Activated CD4-positive, alpha-beta memory T cell treated with anti-CD3 and anti-CD28 coated beads for 36 hours (primary cell): ENCODE data around the gene DDX25. TPM values are rescaled to one million over a fixed set of nuclear protein-coding genes. Genes with fewer than 3 reads are reported as not detected.

ENCODE experiments used
- CTCF ChIA-PET: fragments of 350-600 bp; sonication (Branson Sonifier 250); formaldehyde crosslinking; loops from one replicate; lab custom pipeline; 2021; ENCODE audit warnings: antibody characterized with exemption, inconsistent platforms; lab: Charles Lee
- POLR2A ChIA-PET: fragments of 350-600 bp; sonication (Branson Sonifier 250); formaldehyde crosslinking; loops from one replicate; lab custom pipeline; 2021; ENCODE audit warnings: antibody characterized with exemption; lab: Charles Lee
- DNase-seq: peaks from one replicate; pipeline ENCODE4 v3.0.0-alpha.2; 2020
- H3K27ac Mint-ChIP-seq: one replicate; pipeline ENCODE4 v1.8.0; 2021; ENCODE audit warnings: mixed read lengths
- H3K27me3 Mint-ChIP-seq: one replicate; pipeline ENCODE4 v1.8.0; 2021; ENCODE audit warnings: mixed read lengths
- H3K36me3 Mint-ChIP-seq: one replicate; pipeline ENCODE4 v1.8.0; 2021; ENCODE audit warnings: mixed read lengths
- H3K4me1 Mint-ChIP-seq: one replicate; pipeline ENCODE4 v1.8.0; 2021; ENCODE audit warnings: low read depth, mixed read lengths
- H3K4me3 Mint-ChIP-seq: one replicate; pipeline ENCODE4 v1.8.0; 2021; ENCODE audit warnings: mild to moderate bottlenecking, mixed read lengths
- H3K9me3 Mint-ChIP-seq: one replicate; pipeline ENCODE4 v1.8.0; 2021; ENCODE audit warnings: mixed read lengths
- intact Hi-C: fragments of 100-400 bp; cut with micrococcal nuclease; formaldehyde crosslinking; loops from one replicate; pipeline ENCODE4 v1.15.1; 2023
- total RNA-seq, 2 experiments: library from RNA; stranded (reverse); gene quantifications; one replicate each; pipeline ENCODE4 v1.2.3, GENCODE V29; 2021

Gene DDX25
- total RNA-seq, 2 experiments from 2014 or later, result not detected

DNA sequence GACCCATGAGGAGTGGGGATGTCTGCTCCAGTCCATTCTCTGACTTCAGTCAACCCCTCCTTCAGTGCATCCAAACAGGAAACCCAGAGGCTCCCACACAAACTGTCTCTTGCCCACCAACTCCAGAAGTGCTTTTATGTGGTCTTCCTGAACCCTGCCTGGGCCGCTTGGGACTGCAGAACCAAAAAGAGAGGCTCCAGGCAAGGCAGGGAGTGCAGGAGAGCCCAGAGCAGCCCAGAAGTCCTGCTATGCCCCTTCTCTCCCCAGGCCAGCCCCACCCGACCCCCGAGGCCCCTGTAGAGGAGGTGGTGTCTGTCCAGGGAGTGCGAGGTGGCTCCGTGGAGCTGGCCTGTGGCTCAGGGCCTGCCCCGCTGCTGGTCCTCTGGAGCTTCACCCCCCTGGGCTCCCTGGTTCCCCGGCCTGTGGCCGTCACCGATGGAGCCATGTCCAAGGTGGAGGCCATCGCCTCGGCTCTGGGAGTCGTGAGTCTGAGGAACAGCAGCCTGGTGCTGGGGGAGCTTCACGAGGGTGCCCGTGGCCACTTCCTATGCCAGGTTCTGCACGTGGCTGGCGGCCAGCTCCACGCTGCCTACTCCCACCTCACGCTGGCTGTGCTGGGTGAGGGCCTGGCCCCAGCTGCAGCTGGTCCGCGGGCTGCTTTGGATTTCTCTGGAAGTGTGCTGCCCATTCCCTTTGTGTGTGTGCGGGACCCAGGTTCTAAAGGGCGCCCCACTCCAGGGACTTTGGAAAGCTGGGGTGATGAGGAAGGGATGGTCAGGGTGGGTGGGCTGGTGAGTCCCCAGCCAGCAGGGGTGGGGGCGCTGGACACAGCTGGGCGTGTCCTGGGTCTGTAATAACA, 43.3 kb downstream of the DDX25 start:
- Mint-ChIP-seq H3K27ac (no peak overlapping the region), H3K27me3 (peaks cover 5% of the 10 kb centered on the region), H3K36me3 (no peaks in the 10 kb centered on the region), H3K4me3 (no peak overlapping the region), H3K4me1 (no peaks in the 10 kb centered on the region), H3K9me3 (no peaks in the 10 kb centered on the region)
- intact Hi-C loops, result no loop called here
- ChIA-PET POLR2A (no interaction called here), CTCF (no interaction called here)
- DNase-seq, result no peak

DNA sequence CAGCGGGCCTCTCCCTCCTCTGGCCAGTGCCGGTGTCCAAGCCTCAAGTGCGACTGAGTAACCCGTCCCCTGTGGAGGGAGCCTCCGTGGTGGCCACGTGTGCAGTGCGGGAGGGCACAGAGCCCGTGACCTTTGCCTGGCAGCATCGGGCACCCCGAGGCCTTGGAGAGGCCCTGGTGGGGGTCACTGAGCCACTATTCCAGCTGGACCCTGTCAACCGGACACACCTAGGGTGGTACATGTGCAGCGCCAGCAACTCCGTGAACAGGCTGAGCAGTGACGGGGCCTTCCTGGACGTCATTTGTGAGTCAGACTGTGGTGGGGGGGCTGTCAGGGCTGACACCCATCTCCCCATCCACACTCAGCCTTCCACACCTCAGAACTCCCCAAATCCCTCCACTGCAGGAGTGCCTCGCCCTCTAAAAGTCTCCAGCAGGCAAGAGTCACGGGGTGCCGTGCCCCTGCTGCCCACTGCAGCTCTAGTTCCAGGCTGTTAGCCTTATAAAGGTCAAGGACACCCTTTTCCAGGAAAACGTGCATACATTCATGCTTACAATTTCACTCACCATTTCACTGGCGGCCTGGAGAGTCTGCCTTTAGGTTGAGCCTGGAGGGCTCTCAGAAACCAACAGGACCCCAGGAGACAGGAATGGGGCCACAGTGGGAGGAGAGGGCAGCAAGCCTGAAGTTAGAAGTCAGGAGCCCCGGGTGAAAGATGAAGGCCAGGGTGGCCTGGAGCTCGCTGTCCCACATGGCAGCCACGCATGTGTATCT, 44.2 kb downstream of the DDX25 start:
- POLR2A ChIA-PET, result no interaction called here
- DNase-seq, result no peak
- H3K27me3 Mint-ChIP-seq, result peaks cover 5% of the 10 kb centered on the region
- no peaks in the 10 kb centered on the region for H3K9me3 Mint-ChIP-seq
- no peaks in the 10 kb centered on the region for H3K36me3 Mint-ChIP-seq
- no peak overlapping the region for H3K27ac Mint-ChIP-seq
- H3K4me3 Mint-ChIP-seq, result no peak overlapping the region
- CTCF ChIA-PET, result no interaction called here
- no peaks in the 10 kb centered on the region for H3K4me1 Mint-ChIP-seq
- intact Hi-C loops, result no loop called here

DNA sequence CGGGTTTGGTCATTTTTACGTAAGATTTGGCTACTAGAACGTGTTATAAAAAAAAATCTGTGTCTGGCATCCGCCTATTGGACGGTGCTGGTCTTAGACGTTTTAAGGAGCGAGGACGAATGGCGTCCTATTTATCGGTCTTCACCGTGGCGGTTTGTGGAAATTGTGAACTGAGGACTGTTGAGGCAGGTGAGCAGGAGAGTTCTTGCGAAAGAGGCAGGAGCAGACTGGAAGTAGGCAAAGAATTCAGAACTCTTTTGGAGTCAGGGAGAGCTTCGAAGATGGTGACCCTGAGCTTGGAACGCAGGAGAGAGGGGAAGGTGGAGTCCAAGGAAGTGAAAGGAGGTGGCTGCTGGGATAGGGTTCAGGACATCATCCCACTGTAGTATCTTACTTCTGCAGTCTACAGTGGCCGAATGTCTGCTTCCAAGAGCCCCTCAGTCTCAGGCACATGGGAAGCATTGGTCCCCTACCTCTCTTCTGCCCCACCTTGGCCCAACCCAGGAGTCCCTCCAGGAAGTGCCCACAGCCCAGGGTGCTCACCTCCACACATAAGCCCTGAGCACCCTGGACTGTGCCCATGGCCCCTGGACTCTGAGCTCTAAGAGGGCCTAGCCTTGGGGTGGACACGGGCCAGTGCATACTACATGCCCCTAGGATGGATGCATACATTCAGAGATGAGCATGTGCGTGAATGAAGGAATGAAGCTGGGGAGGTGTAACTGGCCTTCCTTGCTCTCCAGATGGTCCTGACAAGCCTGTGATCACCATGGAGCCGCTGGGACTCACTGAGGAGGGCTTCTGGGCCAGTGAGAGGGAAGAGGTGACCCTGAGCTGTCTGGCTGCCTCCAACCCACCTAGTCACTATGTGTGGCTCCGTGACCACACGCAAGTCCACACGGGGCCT, 45.2 kb downstream of the DDX25 start:
- Mint-ChIP-seq H3K36me3 (no peaks in the 10 kb centered on the region), H3K4me1 (no peaks in the 10 kb centered on the region), H3K27ac (no peak overlapping the region), H3K4me3 (no peak overlapping the region), H3K27me3 (peaks cover 5% of the 10 kb centered on the region), H3K9me3 (no peaks in the 10 kb centered on the region)
- DNase-seq, result no peak
- intact Hi-C loops, result no loop called here
- CTCF ChIA-PET, result interaction anchor here (1.2 kb wide), 1 partner anchor 245 kb away, joined by 3 read pairs; no protein-coding TSS in a partner anchor
- POLR2A ChIA-PET, result no interaction called here

DNA sequence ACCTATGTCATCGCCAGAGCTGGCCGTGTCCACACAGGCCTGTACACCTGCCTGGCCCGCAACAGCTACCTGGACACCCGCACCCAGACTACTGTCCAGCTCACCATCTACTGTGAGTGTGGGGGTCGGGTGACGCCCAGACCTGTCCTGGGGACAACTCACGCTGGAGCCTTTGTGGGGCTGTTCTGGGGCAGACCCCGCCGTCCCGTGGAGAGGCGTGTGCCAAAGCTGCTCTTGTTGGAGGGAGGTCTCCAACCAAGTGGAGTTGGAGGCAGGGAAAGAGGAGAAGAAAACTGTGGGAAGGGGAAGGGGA, 45.8 kb downstream of the DDX25 start:
- peaks cover 5% of the 10 kb centered on the region for H3K27me3 Mint-ChIP-seq
- H3K4me3 Mint-ChIP-seq, result no peak overlapping the region
- H3K36me3 Mint-ChIP-seq, result no peaks in the 10 kb centered on the region
- ChIA-PET POLR2A (no interaction called here), CTCF (interaction anchor here (1.2 kb wide), 1 partner anchor 244 kb away, joined by 3 read pairs; no protein-coding TSS in a partner anchor)
- H3K27ac Mint-ChIP-seq, result no peak overlapping the region
- H3K4me1 Mint-ChIP-seq, result no peaks in the 10 kb centered on the region
- no peaks in the 10 kb centered on the region for H3K9me3 Mint-ChIP-seq
- intact Hi-C loops, result no loop called here
- no peak for DNase-seq

DNA sequence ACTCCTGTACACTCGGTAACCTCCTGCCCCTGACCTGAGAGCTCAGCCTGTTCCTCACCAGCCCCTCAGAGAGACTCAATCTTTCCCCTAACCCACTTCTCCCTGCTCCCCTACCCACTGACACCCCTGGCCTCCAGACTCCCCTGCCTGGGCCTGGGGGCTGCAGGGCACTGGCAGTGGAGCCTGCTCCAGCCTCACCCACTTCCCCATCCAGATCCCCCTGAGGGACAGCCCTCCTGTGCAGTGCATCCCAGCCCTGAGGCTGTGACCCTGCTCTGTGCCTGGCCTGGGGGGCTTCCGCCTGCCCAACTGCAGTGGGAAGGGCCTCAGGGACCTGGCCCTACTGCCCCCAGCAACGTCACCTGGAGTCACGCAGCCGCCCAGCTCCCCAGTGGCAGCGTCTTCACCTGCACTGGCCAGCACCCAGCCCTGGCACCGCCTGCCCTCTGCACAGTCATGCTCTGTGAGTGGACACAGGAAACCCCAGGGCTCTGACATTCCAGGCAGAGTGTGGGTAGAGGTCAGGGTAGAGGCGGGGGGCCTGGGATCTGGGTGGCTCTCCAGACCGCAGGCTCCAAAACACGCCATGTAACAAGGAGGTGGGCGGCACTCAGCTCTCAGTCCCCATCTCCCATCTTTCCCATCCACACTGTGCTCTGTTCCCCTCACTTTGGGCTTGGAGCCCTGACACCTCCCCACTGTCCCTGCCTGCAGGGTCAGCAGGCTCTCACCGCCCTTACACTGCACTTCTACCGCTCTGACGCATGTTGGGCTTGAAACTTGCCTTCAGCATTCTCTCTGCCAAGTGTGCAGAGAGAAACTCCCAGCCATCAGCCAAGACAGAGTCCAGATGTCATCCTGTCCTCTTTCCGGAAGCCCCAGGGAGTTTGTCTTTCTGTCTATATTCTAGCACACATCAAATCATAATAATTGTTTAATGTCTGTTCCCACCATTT, 46.7 kb downstream of the DDX25 start:
- no peak for DNase-seq
- H3K36me3 Mint-ChIP-seq, result no peaks in the 10 kb centered on the region
- H3K27ac Mint-ChIP-seq, result no peak overlapping the region
- H3K4me3 Mint-ChIP-seq, result no peak overlapping the region
- H3K4me1 Mint-ChIP-seq, result no peaks in the 10 kb centered on the region
- ChIA-PET POLR2A (no interaction called here), CTCF (interaction anchor here (1.2 kb wide), 1 partner anchor 243 kb away, joined by 3 read pairs; no protein-coding TSS in a partner anchor)
- H3K9me3 Mint-ChIP-seq, result no peaks in the 10 kb centered on the region
- H3K27me3 Mint-ChIP-seq, result peaks cover 5% of the 10 kb centered on the region
- intact Hi-C loops, result no loop called here

DNA sequence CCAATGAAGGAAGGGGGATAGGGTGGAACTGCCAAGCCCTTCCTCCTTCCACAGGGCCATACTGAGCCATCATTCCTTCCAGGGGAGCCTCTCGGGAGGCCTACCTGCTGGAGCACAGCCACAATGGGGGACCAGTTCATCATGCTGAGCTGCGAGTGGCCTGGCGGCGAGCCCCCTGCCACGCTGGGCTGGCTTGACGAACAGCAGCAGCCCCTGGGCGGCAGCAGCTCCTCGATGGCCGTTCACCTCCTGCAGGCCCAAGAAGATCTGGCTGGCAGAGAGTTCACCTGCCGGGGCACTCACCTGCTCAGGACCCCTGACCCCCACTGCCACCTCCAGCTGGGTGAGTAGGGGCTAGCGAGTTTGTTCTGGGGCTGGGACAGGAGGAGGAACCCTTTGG, 47.4 kb downstream of the DDX25 start:
- Mint-ChIP-seq H3K27me3 (peaks cover 5% of the 10 kb centered on the region), H3K27ac (no peak overlapping the region), H3K36me3 (no peaks in the 10 kb centered on the region), H3K4me3 (no peak overlapping the region), H3K9me3 (no peaks in the 10 kb centered on the region), H3K4me1 (no peaks in the 10 kb centered on the region)
- intact Hi-C loops, result no loop called here
- POLR2A ChIA-PET, result no interaction called here
- no peak for DNase-seq
- CTCF ChIA-PET, result no interaction called here

DNA sequence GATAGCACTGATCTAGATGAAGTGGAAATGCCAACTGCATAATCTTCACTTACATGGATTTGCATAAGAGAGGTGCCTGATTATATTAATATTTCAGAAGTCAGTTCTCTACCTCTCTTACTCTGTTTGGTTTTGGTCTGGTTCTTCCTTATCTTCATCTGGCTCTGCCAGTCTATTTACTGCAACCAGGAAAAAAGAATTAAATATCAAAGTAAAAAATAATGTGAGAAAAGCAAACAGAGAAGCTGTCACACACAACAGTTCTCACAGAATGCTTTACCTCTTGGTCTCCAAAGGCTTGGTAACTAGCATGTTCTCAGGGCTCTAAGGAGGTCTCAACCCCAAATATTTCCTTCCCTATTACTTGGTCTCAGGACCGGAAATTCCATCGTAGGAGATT, 48.3 kb downstream of the DDX25 start:
- H3K4me1 Mint-ChIP-seq, result peaks cover under 1% of the 10 kb centered on the region
- intact Hi-C loops, result no loop called here
- H3K4me3 Mint-ChIP-seq, result no peak overlapping the region
- peaks cover 3% of the 10 kb centered on the region for H3K27me3 Mint-ChIP-seq
- H3K27ac Mint-ChIP-seq, result no peak overlapping the region
- no peaks in the 10 kb centered on the region for H3K9me3 Mint-ChIP-seq
- DNase-seq, result no peak
- H3K36me3 Mint-ChIP-seq, result no peaks in the 10 kb centered on the region
- CTCF ChIA-PET, result interaction anchor here (0.6 kb wide), 1 partner anchor 9 kb away, joined by 3 read pairs; no protein-coding TSS in a partner anchor
- POLR2A ChIA-PET, result no interaction called here

DNA sequence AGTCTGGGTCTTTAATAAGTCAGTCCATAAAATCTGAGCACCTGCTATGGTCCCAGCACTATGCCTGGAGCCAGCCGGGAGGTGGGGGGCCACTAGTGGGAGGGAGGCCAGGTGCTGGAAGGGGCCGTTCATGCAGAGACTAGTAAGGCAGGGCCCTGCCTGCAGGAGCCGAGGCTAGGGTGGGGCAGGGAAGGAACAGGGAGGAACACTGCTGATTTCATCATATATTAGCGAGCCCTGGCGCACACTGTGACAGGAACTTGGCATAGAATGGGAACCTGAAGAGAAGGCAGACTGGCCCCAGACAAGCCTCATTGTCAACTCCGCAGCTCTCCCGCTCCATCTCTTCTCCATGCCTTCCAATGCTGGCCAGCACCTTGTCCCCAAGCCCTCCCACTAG, 48.7 kb downstream of the DDX25 start:
- intact Hi-C loops, result no loop called here
- ChIA-PET CTCF (interaction anchor here (0.6 kb wide), 1 partner anchor 9 kb away, joined by 3 read pairs; no protein-coding TSS in a partner anchor), POLR2A (no interaction called here)
- Mint-ChIP-seq H3K4me3 (no peak overlapping the region), H3K36me3 (no peaks in the 10 kb centered on the region), H3K27ac (no peak overlapping the region), H3K4me1 (peaks cover 4% of the 10 kb centered on the region), H3K27me3 (peaks cover 3% of the 10 kb centered on the region), H3K9me3 (no peaks in the 10 kb centered on the region)
- no peak for DNase-seq

DNA sequence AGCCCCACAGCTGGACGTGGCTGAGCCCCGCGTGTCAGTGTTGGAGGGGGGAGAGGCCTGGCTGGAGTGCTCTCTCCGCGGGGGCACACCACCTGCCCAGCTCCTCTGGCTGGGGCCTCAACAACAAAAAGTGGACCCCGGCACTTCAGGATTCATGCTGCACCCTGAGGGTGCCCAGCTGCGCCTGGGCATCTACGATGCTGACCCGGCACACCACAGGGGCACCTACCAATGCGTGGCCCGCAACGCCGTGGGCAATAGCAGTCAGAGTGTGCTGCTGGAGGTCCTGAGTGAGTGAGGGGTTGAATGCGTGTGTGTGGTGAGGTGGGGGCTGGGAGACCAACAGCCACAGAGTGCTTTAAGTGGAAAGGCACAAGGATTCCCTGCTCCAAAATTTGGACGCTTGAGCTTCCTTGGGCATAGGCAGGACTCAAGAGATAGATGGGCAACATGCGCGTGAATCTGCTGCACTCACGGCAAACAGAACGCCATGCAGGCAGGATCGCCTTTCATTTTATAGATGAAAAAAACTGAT, 49.2 kb downstream of the DDX25 start:
- POLR2A ChIA-PET, result no interaction called here
- peaks cover 4% of the 10 kb centered on the region for H3K4me1 Mint-ChIP-seq
- no peaks in the 10 kb centered on the region for H3K9me3 Mint-ChIP-seq
- CTCF ChIA-PET, result interaction anchor here (0.6 kb wide), 1 partner anchor 10 kb away, joined by 3 read pairs; no protein-coding TSS in a partner anchor
- no peak overlapping the region for H3K27ac Mint-ChIP-seq
- intact Hi-C loops, result no loop called here
- H3K27me3 Mint-ChIP-seq, result peaks cover 3% of the 10 kb centered on the region
- H3K4me3 Mint-ChIP-seq, result no peak overlapping the region
- no peaks in the 10 kb centered on the region for H3K36me3 Mint-ChIP-seq
- no peak for DNase-seq

DNA sequence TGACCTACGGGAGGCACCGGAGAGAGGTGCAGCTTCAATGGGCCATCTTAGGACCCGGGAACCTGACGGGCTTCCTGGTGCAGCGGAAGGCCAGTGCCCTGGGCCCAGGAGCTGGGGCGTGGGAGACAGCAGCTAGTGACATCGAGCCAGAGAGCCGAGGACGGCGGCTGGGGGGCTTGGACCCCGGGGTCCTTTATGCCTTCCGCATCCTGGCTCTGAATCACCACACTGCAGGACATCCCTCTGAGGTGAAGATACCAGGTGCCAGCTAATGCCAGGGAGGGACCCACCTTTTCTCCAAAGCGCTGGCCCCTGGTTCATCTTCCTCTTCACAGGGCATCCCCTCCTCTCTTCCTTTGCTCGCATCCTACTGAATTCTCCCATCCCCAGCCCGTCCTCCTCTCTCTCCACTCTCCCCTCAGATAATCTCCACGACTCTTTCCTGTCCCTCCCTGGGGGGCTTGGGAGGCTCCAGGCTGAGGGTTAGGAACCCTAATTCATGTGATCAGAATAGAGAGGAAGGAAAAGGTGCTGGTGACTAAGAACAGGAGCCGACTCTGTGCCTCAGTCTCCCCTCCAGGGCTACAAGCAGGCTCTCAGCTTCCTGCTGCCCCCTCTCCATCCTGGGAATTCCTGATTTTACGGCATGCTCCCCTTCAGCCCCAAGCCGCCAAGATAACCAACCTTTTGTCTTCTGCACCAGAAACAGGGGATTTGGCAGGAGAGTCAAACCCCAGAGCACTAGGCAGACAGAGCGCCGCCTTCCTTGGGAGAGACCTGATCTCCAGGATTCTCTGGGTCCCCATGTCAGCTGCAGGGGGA, 50.0 kb downstream of the DDX25 start:
- no peak for DNase-seq
- no peaks in the 10 kb centered on the region for H3K9me3 Mint-ChIP-seq
- CTCF ChIA-PET, result no interaction called here
- no peaks in the 10 kb centered on the region for H3K36me3 Mint-ChIP-seq
- H3K27me3 Mint-ChIP-seq, result peaks cover 3% of the 10 kb centered on the region
- intact Hi-C loops, result no loop called here
- no peak overlapping the region for H3K4me3 Mint-ChIP-seq
- peaks cover 4% of the 10 kb centered on the region for H3K4me1 Mint-ChIP-seq
- H3K27ac Mint-ChIP-seq, result no peak overlapping the region
- POLR2A ChIA-PET, result no interaction called here
